ENCODE data around the gene RNF224.
"Not testable (repeated sequence)": the region's sequence is repeated elsewhere in the genome, so short reads cannot be mapped to it uniquely, and the experiment has no call there.

Gene RNF224

GRCh38 chr9:137237759-137238726 lies 10.7 kb downstream of the RNF224 start:
- Histone ChIP-seq H3K4me3 (ENCODE audit: insufficient read depth, low read length, poor library complexity, severe bottlenecking) (no peak overlapping the region), H4K20me1 (ENCODE audit: low read depth, low read length) (peaks cover 9% of the 10 kb centered on the region; the same call in 1 of the 2 replicates)

GRCh38 chr9:137239541-137240200 lies 12.4 kb downstream of the RNF224 start:
- H3F3A ChIP-seq (ENCODE audit: insufficient read depth); H3K9me2 ChIP-seq (replicated peaks; ENCODE audit: insufficient read depth, low read length); H3K27me3 ChIP-seq (ENCODE audit: low read length); H3K36me3 ChIP-seq (ENCODE audit: low read length); H2AFZ ChIP-seq (ENCODE audit: low read depth, low read length, severe bottlenecking); H4K20me1 ChIP-seq (ENCODE audit: low read depth, low read length); H3K9me3 ChIP-seq (ENCODE audit: insufficient read depth, low read length): not testable (repeated sequence)
- H3K79me2 ChIP-seq (ENCODE audit: insufficient read depth, low read length), result peaks cover 15% of the 10 kb centered on the region
- H3K27ac ChIP-seq (ENCODE audit: low read depth, low read length), result peak overlapping the region; percentile 91
- peak overlapping the region; percentile 83 for H3K4me2 ChIP-seq (ENCODE audit: low read depth, low read length, poor library complexity, severe bottlenecking)
- peak overlapping the region; percentile 85 for H3K4me3 ChIP-seq (ENCODE audit: insufficient read depth, low read length, poor library complexity, severe bottlenecking)
- H3K9ac ChIP-seq (ENCODE audit: low read length), result peak overlapping the region; percentile 95

More at GRCh38 chr9:137237759-137238726, 10.7 kb downstream of the RNF224 start:
- no peaks in the 10 kb centered on the region for H3K9me3 ChIP-seq (ENCODE audit: insufficient read depth, low read length)
- no peak overlapping the region for H3K4me2 ChIP-seq (ENCODE audit: low read depth, low read length, poor library complexity, severe bottlenecking)
- H2AFZ ChIP-seq (ENCODE audit: low read depth, low read length, severe bottlenecking), result no peak overlapping the region
- TF ChIP-seq, protein P1, sequence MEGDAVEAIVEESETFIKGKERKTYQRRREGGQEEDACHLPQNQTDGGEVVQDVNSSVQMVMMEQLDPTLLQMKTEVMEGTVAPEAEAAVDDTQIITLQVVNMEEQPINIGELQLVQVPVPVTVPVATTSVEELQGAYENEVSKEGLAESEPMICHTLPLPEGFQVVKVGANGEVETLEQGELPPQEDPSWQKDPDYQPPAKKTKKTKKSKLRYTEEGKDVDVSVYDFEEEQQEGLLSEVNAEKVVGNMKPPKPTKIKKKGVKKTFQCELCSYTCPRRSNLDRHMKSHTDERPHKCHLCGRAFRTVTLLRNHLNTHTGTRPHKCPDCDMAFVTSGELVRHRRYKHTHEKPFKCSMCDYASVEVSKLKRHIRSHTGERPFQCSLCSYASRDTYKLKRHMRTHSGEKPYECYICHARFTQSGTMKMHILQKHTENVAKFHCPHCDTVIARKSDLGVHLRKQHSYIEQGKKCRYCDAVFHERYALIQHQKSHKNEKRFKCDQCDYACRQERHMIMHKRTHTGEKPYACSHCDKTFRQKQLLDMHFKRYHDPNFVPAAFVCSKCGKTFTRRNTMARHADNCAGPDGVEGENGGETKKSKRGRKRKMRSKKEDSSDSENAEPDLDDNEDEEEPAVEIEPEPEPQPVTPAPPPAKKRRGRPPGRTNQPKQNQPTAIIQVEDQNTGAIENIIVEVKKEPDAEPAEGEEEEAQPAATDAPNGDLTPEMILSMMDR (IDR thresholded peaks at IDR 0.05; ENCODE audit: insufficient read depth, low read length, poor library complexity, severe bottlenecking), result no peak
- no peak for TF ChIP-seq EZH2phosphoT487 (conservative IDR thresholded peaks at IDR 0.05; ENCODE audit: low read length)
- no peak overlapping the region for H3K27ac ChIP-seq (ENCODE audit: low read depth, low read length)
- no peaks in the 10 kb centered on the region for H3K27me3 ChIP-seq (ENCODE audit: low read length)
- no peak overlapping the region; the same call in 1 of the 2 replicates for H3K9ac ChIP-seq (ENCODE audit: low read length)
- peaks cover 8% of the 10 kb centered on the region; the same call in 1 of the 2 replicates for H3K36me3 ChIP-seq (ENCODE audit: low read length)
- peaks cover 15% of the 10 kb centered on the region for H3K79me2 ChIP-seq (ENCODE audit: insufficient read depth, low read length)
- no peaks in the 10 kb centered on the region for H3F3A ChIP-seq (ENCODE audit: insufficient read depth)
- H3K9me2 ChIP-seq (replicated peaks; ENCODE audit: insufficient read depth, low read length), result no peaks in the 10 kb centered on the region

DNA sequence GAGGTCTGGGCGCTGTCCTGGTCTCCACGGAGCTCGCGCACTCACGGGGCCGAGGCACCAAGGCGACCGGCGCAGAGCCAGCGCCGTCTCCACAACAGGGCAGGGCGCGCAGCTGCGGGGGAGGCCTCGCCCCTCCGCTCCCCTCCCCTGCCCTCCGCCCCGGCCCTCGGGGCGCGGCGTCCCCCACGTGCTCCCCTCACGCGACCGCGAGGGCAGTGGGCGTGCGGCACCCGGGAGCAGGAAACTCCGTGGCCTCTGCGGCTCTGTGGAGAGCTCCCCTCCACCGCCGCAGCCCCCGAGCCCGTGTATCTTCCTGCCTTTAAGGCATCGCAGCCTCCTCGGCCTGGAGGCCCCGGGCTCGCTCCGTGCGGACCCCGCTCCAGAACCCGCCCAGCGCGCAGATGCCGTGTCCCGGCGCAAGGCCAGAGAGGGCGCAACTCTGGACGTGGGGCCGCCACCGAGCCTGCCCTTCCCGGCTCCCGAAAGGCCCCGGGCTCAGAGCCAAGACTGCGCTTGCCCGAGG lies 13.1 kb downstream of the RNF224 start:
- Histone ChIP-seq H3K27ac (ENCODE audit: low read depth, low read length) (peak overlapping the region; percentile 91), H3K9ac (ENCODE audit: low read length) (peak overlapping the region; percentile 95), H3F3A (ENCODE audit: insufficient read depth) (peaks cover 7% of the 10 kb centered on the region; the same call in 1 of the 2 replicates), H3K36me3 (ENCODE audit: low read length) (peaks cover 8% of the 10 kb centered on the region; the same call in 1 of the 2 replicates), H4K20me1 (ENCODE audit: low read depth, low read length) (peaks cover 9% of the 10 kb centered on the region; the same call in 1 of the 2 replicates), H3K9me3 (ENCODE audit: insufficient read depth, low read length) (no peaks in the 10 kb centered on the region), H3K79me2 (ENCODE audit: insufficient read depth, low read length) (peaks cover 15% of the 10 kb centered on the region), H3K4me3 (ENCODE audit: insufficient read depth, low read length, poor library complexity, severe bottlenecking) (peak overlapping the region; percentile 85), H3K9me2 (replicated peaks; ENCODE audit: insufficient read depth, low read length) (no peaks in the 10 kb centered on the region), H3K27me3 (ENCODE audit: low read length) (no peaks in the 10 kb centered on the region), H3K4me2 (ENCODE audit: low read depth, low read length, poor library complexity, severe bottlenecking) (peak overlapping the region; percentile 83), H2AFZ (ENCODE audit: low read depth, low read length, severe bottlenecking) (peak overlapping the region; percentile 86)
- TF ChIP-seq, protein P1 (IDR thresholded peaks at IDR 0.05; ENCODE audit: insufficient read depth, low read length, poor library complexity, severe bottlenecking), result no peak
- TF ChIP-seq EZH2phosphoT487 (conservative IDR thresholded peaks at IDR 0.05; ENCODE audit: low read length), result no peak

All from SU-DHL-6 (cell line).